ENCODE results near the gene SRD5A2.

DNA sequence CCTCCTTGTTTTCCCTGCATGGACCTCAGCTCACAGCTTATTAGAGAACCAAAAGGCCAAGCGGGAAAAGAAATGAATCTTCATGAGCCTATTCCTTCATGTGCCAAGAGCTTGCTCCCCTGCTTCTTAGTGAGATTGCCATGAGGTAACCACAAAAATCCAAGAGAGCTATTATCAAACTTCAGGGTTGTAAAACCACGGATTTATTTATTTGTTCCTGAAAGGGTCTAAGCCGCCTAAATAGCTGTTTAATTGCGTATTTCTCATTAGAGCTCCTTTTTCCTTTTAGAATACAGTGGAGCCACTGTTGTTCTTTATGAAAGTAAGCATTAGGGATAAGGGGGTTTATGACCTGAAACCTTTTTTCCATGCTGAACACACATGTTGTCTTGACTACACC lies 58.0 kb downstream of the SRD5A2 start:
- TF ChIP-seq POLR2A (IDR thresholded peaks at IDR 0.05) = no peak
- TF ChIP-seq, protein P1, sequence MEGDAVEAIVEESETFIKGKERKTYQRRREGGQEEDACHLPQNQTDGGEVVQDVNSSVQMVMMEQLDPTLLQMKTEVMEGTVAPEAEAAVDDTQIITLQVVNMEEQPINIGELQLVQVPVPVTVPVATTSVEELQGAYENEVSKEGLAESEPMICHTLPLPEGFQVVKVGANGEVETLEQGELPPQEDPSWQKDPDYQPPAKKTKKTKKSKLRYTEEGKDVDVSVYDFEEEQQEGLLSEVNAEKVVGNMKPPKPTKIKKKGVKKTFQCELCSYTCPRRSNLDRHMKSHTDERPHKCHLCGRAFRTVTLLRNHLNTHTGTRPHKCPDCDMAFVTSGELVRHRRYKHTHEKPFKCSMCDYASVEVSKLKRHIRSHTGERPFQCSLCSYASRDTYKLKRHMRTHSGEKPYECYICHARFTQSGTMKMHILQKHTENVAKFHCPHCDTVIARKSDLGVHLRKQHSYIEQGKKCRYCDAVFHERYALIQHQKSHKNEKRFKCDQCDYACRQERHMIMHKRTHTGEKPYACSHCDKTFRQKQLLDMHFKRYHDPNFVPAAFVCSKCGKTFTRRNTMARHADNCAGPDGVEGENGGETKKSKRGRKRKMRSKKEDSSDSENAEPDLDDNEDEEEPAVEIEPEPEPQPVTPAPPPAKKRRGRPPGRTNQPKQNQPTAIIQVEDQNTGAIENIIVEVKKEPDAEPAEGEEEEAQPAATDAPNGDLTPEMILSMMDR (IDR thresholded peaks at IDR 0.05) = no peak
